Neural cell (in vitro differentiated cells): ENCODE data around the gene CFAP61.

Source experiments
- CTCF ChIP-seq: fragments of 450-650 bp; IDR thresholded peaks from 2 replicates; pipeline ENCODE4 v1.5.1; 2014; ENCODE audit warnings: antibody characterized with exemption, mild to moderate bottlenecking, moderate library complexity; ENCODE audit not compliant: poor library complexity, severe bottlenecking
- POLR2AphosphoS5 ChIP-seq: IDR thresholded peaks from 2 replicates; pipeline ENCODE4 v1.6.1; 2012

DNA sequence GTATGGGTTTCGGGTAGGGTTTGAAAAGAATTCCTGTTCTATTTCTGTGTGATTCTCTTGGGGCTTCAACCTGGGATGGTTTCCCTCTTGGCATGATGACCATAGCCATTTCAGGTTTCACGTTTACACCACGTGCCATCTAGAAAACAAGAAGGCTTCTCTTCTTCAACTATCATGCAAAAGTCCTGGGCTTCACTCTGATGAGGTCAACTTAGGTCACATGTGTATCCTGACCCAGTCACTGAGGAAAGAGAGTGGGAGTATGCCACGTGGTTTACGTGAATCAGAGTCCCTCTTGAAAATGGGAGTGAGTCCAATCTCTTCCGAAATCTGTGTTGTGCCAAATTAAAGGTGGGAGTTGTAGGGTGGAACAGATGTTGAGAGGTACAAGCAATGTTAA, 174.2 kb downstream of the CFAP61 start:
- TF ChIP-seq CTCF (no peak), POLR2AphosphoS5 (no peak)
